GM10266 (cell line): ENCODE results near the gene APLNR.

Experiments used
- DNase-seq: peaks from one replicate; pipeline ENCODE4 v3.0.0; 2012; ENCODE audit errors: extremely low spot score
- TF ChIP-seq, protein P1 (sequence below): IDR thresholded peaks from 2 replicates; pipeline ENCODE4 v1.5.1; 2012; ENCODE audit warnings: mild to moderate bottlenecking, low read depth; ENCODE audit not compliant: control insufficient read depth, insufficient read depth; ENCODE audit errors: missing control alignments

APLNR gene

DNA sequence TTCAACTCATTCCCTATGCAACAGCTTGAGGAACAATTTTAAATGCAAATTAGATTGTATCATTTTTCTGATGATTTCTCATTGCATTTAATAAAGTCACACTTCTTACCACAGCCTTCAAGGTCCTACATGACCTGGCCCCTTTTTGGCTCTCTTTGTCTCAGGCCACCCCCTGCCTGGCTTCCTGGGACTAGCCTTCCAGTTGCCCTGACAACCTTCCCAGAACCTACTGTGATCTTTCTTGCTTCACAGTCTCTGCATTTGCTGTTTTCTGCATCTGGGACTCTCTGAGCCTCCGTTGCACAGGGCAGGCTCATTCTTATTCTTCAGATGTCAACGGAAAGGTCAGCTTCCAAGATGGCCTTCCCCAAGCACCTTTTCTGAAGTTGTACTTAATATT lies 12.9 kb downstream of the APLNR start:
- DNase-seq = no peak

GRCh38 chr11:57223601-57224000 lies 13.4 kb downstream of the APLNR start:
- TF ChIP-seq, protein P1, sequence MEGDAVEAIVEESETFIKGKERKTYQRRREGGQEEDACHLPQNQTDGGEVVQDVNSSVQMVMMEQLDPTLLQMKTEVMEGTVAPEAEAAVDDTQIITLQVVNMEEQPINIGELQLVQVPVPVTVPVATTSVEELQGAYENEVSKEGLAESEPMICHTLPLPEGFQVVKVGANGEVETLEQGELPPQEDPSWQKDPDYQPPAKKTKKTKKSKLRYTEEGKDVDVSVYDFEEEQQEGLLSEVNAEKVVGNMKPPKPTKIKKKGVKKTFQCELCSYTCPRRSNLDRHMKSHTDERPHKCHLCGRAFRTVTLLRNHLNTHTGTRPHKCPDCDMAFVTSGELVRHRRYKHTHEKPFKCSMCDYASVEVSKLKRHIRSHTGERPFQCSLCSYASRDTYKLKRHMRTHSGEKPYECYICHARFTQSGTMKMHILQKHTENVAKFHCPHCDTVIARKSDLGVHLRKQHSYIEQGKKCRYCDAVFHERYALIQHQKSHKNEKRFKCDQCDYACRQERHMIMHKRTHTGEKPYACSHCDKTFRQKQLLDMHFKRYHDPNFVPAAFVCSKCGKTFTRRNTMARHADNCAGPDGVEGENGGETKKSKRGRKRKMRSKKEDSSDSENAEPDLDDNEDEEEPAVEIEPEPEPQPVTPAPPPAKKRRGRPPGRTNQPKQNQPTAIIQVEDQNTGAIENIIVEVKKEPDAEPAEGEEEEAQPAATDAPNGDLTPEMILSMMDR = no peak
- DNase-seq = no peak

More for the DNA sequence above, 12.9 kb downstream of the APLNR start:
- TF ChIP-seq, protein P1 = no peak

DNA sequence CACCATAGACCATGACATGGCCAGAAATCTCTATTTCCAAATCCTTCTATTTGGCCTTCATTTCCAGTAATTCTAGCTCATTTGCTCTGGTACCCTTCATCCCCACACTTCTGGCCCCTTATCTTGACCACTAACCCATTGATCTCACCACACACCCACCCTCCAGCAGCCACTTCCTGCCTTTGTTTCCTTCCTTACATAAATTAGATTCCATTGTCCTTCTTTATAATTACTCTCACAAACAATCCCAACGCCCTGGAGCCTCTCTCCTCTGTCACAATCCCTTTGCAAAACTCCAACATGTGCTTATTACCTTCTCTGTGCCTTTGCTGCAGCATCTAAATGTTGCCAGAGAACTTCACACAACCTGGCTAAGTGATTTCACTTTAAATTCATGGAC lies 14.8 kb downstream of the APLNR start:
- no peak for DNase-seq
- TF ChIP-seq, protein P1 = no peak

DNA sequence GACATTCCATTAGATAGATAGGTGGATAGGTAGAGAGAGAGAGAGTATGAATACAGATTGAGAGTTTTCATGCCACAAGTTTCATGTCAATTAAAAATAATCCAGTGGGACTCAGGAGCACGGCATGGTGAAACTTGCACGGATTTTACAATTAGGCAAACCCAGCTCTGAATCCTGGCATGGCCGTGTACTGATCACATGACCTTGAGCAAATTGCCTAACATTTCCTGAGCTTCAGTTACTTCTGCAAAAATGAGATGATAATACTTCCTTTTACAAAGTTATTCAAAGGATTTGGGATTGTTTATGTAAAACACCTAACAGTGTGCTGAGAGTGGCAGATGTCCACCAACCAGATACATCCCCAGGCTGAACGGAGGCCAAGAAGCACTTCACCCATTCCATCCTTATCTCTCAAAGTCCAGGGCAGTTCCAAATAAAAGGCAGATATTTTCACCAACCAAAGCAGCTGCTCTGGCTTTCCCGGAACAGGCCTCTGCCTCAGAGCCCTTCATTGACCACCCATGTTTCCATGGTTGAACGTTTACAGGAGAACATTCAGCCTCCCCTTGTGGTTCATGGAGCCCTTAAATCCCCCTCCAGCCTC lies 17.9 kb downstream of the APLNR start:
- DNase-seq = no peak
- TF ChIP-seq, protein P1 = no peak

DNA sequence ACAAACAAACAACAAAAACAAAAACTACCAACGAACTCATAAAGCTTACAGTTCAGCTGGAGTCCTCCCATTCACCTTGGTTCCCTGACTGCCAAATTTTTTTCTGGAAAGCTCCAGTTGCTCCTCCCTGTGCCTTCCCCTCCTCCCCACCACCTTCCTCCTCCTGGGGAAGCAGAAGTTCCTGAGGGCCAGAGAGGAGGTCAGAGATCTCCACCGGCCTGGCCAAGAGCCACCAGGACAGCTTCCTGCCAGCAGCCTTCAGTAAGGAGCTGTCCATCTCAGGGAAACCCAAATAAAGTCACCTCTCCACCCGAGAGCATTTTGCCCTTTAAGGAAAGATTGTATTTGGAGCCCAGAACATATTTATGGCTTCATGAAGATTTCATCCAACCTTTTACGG lies 20.0 kb downstream of the APLNR start:
- no peak for DNase-seq
- TF ChIP-seq, protein P1 = no peak

DNA sequence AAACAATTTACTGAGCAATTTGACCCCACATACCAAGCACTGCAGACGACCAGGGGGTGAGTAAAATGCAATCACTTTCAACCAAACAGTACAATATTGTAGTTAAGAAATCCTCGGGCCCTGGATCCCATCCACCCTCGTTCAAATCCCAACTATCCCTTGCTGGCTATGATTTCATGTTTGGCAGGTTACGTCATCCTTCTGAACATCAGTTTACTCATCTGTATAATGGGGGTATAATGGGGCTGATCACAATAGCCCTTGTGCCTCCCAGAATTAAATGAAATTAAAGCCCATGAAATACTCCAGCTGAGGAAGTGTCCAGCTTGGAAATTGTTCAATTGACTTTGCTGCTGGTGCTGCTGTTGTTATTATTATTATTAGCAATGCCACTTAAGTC lies 20.6 kb downstream of the APLNR start:
- TF ChIP-seq, protein P1 = no peak
- DNase-seq = no peak

GRCh38 chr11:57214494-57214893 lies 22.6 kb downstream of the APLNR start:
- TF ChIP-seq, protein P1 = no peak

More at GRCh38 chr11:57214494-57214893, 22.6 kb downstream of the APLNR start:
- no peak for DNase-seq
